H1 (cell line): Measurements from ENCODE around the gene APOBEC3G. TPM values are rescaled to one million over a fixed set of nuclear protein-coding genes. Genes with fewer than 3 reads are reported as not detected.

Experiments
- CTCF ChIA-PET: fragments of 300-600 bp; sonication (Branson Sonifier 250); formaldehyde crosslinking; loops from one replicate; lab custom pipeline; 2021; ENCODE audit not compliant: partially characterized antibody; lab: Charles Lee
- POLR2A ChIA-PET: fragments of 300-600 bp; sonication (Branson Sonifier 250); formaldehyde crosslinking; loops from one replicate; lab custom pipeline; 2021; ENCODE audit warnings: inconsistent platforms; ENCODE audit not compliant: partially characterized antibody; lab: Charles Lee
- DNase-seq, 2 experiments: peaks; one replicate each; pipeline versions ENCODE4 v3.0.0 to v3.0.0-alpha.2; 2010 to 2022; ENCODE audit warnings: low spot score in 2 of 2, low read depth in 1 of 2, mixed read lengths in 1 of 2
- FAIRE-seq: peaks from 2 replicates; lab custom pipeline; 2011; peaks lifted over from hg19 to GRCh38; lab: Jason Lieb, UNC
- H2AFZ ChIP-seq: 2 replicates; pipeline ENCODE4 v1.8.1; 2012; ENCODE audit warnings: low read length, inconsistent platforms
- H2AK5ac ChIP-seq: 2 replicates; pipeline ENCODE4 v1.6.1; 2013; ENCODE audit warnings: low read depth, low read length
- H2BK120ac ChIP-seq: replicated peaks from 2 replicates; pipeline ENCODE3; 2013; ENCODE audit warnings: low read depth, low read length, inconsistent platforms
- H2BK12ac ChIP-seq: 2 replicates; pipeline ENCODE4 v1.6.1; 2013; ENCODE audit warnings: low read depth, low read length
- H2BK15ac ChIP-seq: 2 replicates; pipeline ENCODE4 v1.6.1; 2013; ENCODE audit warnings: low read length
- H2BK20ac ChIP-seq: 2 replicates; pipeline ENCODE4 v1.6.1; 2013; ENCODE audit warnings: low read length
- H2BK5ac ChIP-seq: 2 replicates; pipeline ENCODE4 v1.6.1; 2013; ENCODE audit warnings: low read depth, low read length
- H3K14ac ChIP-seq: 2 replicates; pipeline ENCODE4 v1.6.1; 2013; ENCODE audit warnings: inconsistent platforms; ENCODE audit not compliant: insufficient read length
- H3K18ac ChIP-seq: 2 replicates; pipeline ENCODE4 v1.6.1; 2013; ENCODE audit warnings: low read length; ENCODE audit errors: extremely low read depth
- H3K23ac ChIP-seq: 2 replicates; pipeline ENCODE4 v1.6.1; 2013; ENCODE audit warnings: inconsistent platforms; ENCODE audit not compliant: insufficient read length
- H3K23me2 ChIP-seq: 2 replicates; pipeline ENCODE4 v1.6.1; 2013; ENCODE audit warnings: low read depth, low read length
- H3K27ac ChIP-seq: 2 replicates; pipeline ENCODE4 v1.6.1; 2011; ENCODE audit warnings: low read depth, low read length, inconsistent platforms
- H3K27me3 ChIP-seq, 4 experiments: replicated peaks in 1 of 4; 1 replicate in 1 of 4; 2 replicates in 3 of 4; pipeline versions ENCODE4 v1.6.1 to v1.8.1; 2011 to 2013; ENCODE audit warnings: low read length in 3 of 4, mild to moderate bottlenecking in 3 of 4, inconsistent platforms in 2 of 4, mixed read lengths in 2 of 4, moderate library complexity in 1 of 4; ENCODE audit not compliant: control insufficient read depth in 3 of 4, insufficient read depth in 3 of 4; ENCODE audit errors: extremely low read depth in 1 of 4
- H3K36me3 ChIP-seq, 4 experiments: 2 replicates each; pipeline versions ENCODE4 v1.6.1 to v1.8.1; 2011 to 2013; ENCODE audit warnings: mild to moderate bottlenecking in 4 of 4, low read length in 3 of 4, moderate library complexity in 2 of 4, control low read depth in 1 of 4, inconsistent platforms in 1 of 4; ENCODE audit not compliant: insufficient read depth in 4 of 4, control insufficient read depth in 2 of 4
- H3K4ac ChIP-seq: replicated peaks from 2 replicates; pipeline ENCODE3; 2013; ENCODE audit warnings: low read length, low read depth, mixed read lengths, inconsistent platforms; ENCODE audit not compliant: insufficient read length
- H3K4me1 ChIP-seq, 4 experiments: replicated peaks in 1 of 4; 1 replicate in 1 of 4; 2 replicates in 3 of 4; pipeline versions ENCODE4 v1.6.1 to v1.8.1; 2011 to 2013; ENCODE audit warnings: low read length in 3 of 4, inconsistent platforms in 2 of 4, mixed read lengths in 1 of 4; ENCODE audit not compliant: insufficient read depth in 4 of 4, control insufficient read depth in 3 of 4
- H3K4me2 ChIP-seq, 2 experiments: 2 replicates each; pipeline versions ENCODE4 v1.6.1 to v1.8.1; 2011 to 2013; ENCODE audit warnings: low read depth in 2 of 2, low read length in 2 of 2, control low read depth in 1 of 2, inconsistent platforms in 1 of 2, mild to moderate bottlenecking in 1 of 2; ENCODE audit not compliant: insufficient read depth in 1 of 2
- H3K4me3 ChIP-seq, 4 experiments: fragments of 200-600, 300-600 bp in 1 of 4; sonication (generic), shearing (Covaris generic), sonication (Bioruptor Twin) in 1 of 4; 2 replicates each; pipeline versions ENCODE4 v1.5.1 to v1.8.1; 2011 to 2016; ENCODE audit warnings: low read length in 4 of 4, low read depth in 3 of 4, control low read depth in 2 of 4, inconsistent platforms in 2 of 4, mild to moderate bottlenecking in 2 of 4, mixed read lengths in 1 of 4, moderate library complexity in 1 of 4; ENCODE audit not compliant: insufficient read depth in 2 of 4; ENCODE audit errors: extremely low read depth in 1 of 4
- H3K56ac ChIP-seq: replicated peaks from 2 replicates; pipeline ENCODE3; 2013; ENCODE audit warnings: low read depth, mild to moderate bottlenecking, mixed read lengths, low read length, inconsistent platforms; ENCODE audit not compliant: insufficient read length
- H3K79me1 ChIP-seq: 2 replicates; pipeline ENCODE4 v1.6.1; 2013; ENCODE audit warnings: low read depth, low read length, control low read depth
- H3K79me2 ChIP-seq, 2 experiments: 2 replicates each; pipeline versions ENCODE4 v1.6.1 to v1.8.1; 2012 to 2013; ENCODE audit warnings: low read length in 2 of 2, mild to moderate bottlenecking in 2 of 2, inconsistent platforms in 1 of 2; ENCODE audit not compliant: insufficient read depth in 2 of 2, control insufficient read depth in 1 of 2
- H3K9ac ChIP-seq, 4 experiments: replicated peaks in 1 of 4; 1 replicate in 1 of 4; 2 replicates in 3 of 4; pipeline versions ENCODE4 v1.6.1 to v1.8.1; 2011 to 2013; ENCODE audit warnings: low read depth in 3 of 4, low read length in 3 of 4, control low read depth in 2 of 4, mild to moderate bottlenecking in 2 of 4, moderate library complexity in 2 of 4, inconsistent platforms in 1 of 4; ENCODE audit errors: extremely low read depth in 1 of 4
- H3K9me3 ChIP-seq, 2 experiments: 2 replicates each; pipeline versions ENCODE4 v1.6.1 to v1.8.1; 2012 to 2013; ENCODE audit warnings: mild to moderate bottlenecking in 2 of 2, moderate library complexity in 2 of 2, control low read depth in 1 of 2, inconsistent platforms in 1 of 2, low read depth in 1 of 2, low read length in 1 of 2, mixed read lengths in 1 of 2; ENCODE audit not compliant: insufficient read depth in 2 of 2
- H4K20me1 ChIP-seq, 2 experiments: replicated peaks in 1 of 2; 2 replicates each; pipeline versions ENCODE3 to v1.8.1; 2011 to 2013; ENCODE audit warnings: inconsistent platforms in 2 of 2, low read length in 2 of 2, mild to moderate bottlenecking in 1 of 2; ENCODE audit not compliant: insufficient read depth in 2 of 2, control insufficient read depth in 1 of 2
- H4K5ac ChIP-seq: 2 replicates; pipeline ENCODE4 v1.6.1; 2013; ENCODE audit warnings: low read length, low read depth, mixed read lengths, inconsistent platforms; ENCODE audit not compliant: insufficient read length
- H4K8ac ChIP-seq: 2 replicates; pipeline ENCODE4 v1.8.0; 2013; ENCODE audit warnings: mild to moderate bottlenecking, moderate library complexity, low read length, inconsistent platforms; ENCODE audit not compliant: insufficient read depth; ENCODE audit errors: extremely low read depth
- H4K91ac ChIP-seq: replicated peaks from 2 replicates; pipeline ENCODE3; 2013; ENCODE audit warnings: low read length, mixed read lengths, inconsistent platforms; ENCODE audit not compliant: insufficient read length
- CBX8 ChIP-seq: fragments of 300-800, 300-1000 bp; sonication (generic); IDR thresholded peaks from 2 replicates; pipeline ENCODE4 v1.7.1; 2016; ENCODE audit warnings: low read depth, low read length, borderline replicate concordance
- JUND ChIP-seq: IDR thresholded peaks from 2 replicates; pipeline ENCODE4 v1.6.1; 2011; ENCODE audit warnings: mild to moderate bottlenecking, improper control_type of control experiment, low read length
- KDM1A ChIP-seq: fragments of 200-600, 300-600 bp; sonication (generic); IDR thresholded peaks from 2 replicates; pipeline ENCODE4 v1.7.1; 2016; ENCODE audit warnings: mild to moderate bottlenecking, low read length, borderline replicate concordance
- KDM4A ChIP-seq: IDR thresholded peaks from one replicate; pipeline ENCODE4 v1.7.1; 2012; ENCODE audit warnings: low read depth, mild to moderate bottlenecking, moderate library complexity, low read length, inconsistent platforms; ENCODE audit not compliant: severe bottlenecking
- MAFK ChIP-seq: IDR thresholded peaks from 2 replicates; pipeline ENCODE4 v1.6.1; 2012; ENCODE audit warnings: low read depth, mild to moderate bottlenecking, improper control_type of control experiment, low read length
- RFX5 ChIP-seq: IDR thresholded peaks from 2 replicates; pipeline ENCODE4 v1.6.1; 2011; ENCODE audit warnings: low read depth, low read length, improper control_type of control experiment, borderline replicate concordance
- SP1 ChIP-seq: IDR thresholded peaks from 2 replicates; pipeline ENCODE4 v1.6.1; 2011; ENCODE audit warnings: low read depth, low read length
- WGBS, 2 experiments: shearing (Covaris generic) in 1 of 2; methylation state at CpG; one replicate each; pipeline versions ENCODE4 v1.1.6 to v1.1.7; 2013 to 2015; ENCODE audit warnings: low lambda C conversion rate in 2 of 2, mixed read lengths in 2 of 2, inconsistent platforms in 1 of 2, low coverage in 1 of 2, missing lambda C conversion rate in 1 of 2; ENCODE audit not compliant: insufficient replicate concordance in 2 of 2, insufficient coverage in 1 of 2, insufficient read length in 1 of 2; ENCODE audit errors: extremely low coverage in 1 of 2, missing lambda C conversion rate in 1 of 2; 5-methylcytosine and 5-hydroxymethylcytosine counted together
- polyA plus RNA-seq, 7 experiments: library from polyadenylated mRNA; depleted of rRNA in 3 of 7; stranded (reverse) in 5 of 7; unstranded in 2 of 7; fragments of >200 nt in 5 of 7; fragments of 200-250 nt in 2 of 7; gene quantifications; 1 replicate in 5 of 7; 2 replicates in 1 of 7; 4 replicates in 1 of 7; pipeline versions ENCODE4 v1.2.1 to v1.2.3, GENCODE V29; 2011 to 2013; ENCODE audit warnings: missing spikeins in 2 of 7, mixed read lengths in 2 of 7
- total RNA-seq: library from RNA; stranded (reverse); fragmentation: NEBNext Ultra II Directional; extraction: Animal tissue kit (Norgen Biotek cat#: 25700); gene quantifications from 2 replicates; pipeline ENCODE4 v1.2.1, GENCODE V29; 2021

Gene APOBEC3G
- total and polyA plus RNA-seq, 2 of the 8 experiments (the other 6 are each of a cell fraction or from before 2014, with no cell fraction given), result 1.7 to 2.0 TPM

DNA sequence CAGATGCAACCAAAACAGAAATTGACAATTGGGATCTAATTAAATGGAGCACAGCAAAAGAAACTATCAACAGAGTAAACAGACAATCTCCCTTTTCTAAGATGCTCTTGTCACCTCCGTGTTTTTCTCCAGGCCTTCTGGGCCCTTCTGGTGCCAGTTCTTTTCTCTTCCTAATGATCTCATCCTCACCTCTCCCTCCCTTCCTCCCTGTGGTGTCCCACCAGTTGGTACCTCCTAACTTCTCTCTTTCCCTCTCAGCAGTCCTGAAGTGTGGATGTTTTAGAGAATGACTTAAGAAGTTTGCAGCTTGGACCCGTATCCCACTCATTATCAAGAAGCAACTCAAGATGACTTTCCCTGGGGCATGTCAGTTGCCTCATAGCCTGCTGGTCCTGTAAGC is 26.4 kb downstream of the APOBEC3G start:
- H3K18ac ChIP-seq, result no peak overlapping the region
- DNase-seq (no peak), FAIRE-seq (no peak)
- H3K4me1 ChIP-seq, result peaks cover 0 to 11% (median 3%) of the 10 kb centered on the region in 4 experiments; a peak in 5 of 7 replicates
- H3K27ac ChIP-seq, result no peak overlapping the region
- no peaks in the 10 kb centered on the region for H3K27me3 ChIP-seq
- ChIA-PET CTCF (interaction anchor here (0.9 kb wide), 1 partner anchor 15 kb away, joined by 3 read pairs; no protein-coding TSS in a partner anchor), POLR2A (interaction anchor here (0.9 kb wide), 1 partner anchor 11 kb away, joined by 3 read pairs; no protein-coding TSS in a partner anchor)
- H2BK20ac ChIP-seq, result no peak overlapping the region
- H3K4me3 ChIP-seq, result no peak overlapping the region
- 84% methylated on average over 2 of the region's 2 CpGs; no CpG with 5 or more reads in 1 of the 2 experiments for WGBS, 2 experiments
- H2BK15ac ChIP-seq, result no peak overlapping the region
- no peak overlapping the region for H2AK5ac ChIP-seq
- no peaks in the 10 kb centered on the region for H3K79me2 ChIP-seq
- no peaks in the 10 kb centered on the region for H3K9me3 ChIP-seq
- no peak overlapping the region for H4K91ac ChIP-seq
- no peak overlapping the region for H3K56ac ChIP-seq
- no peaks in the 10 kb centered on the region for H3K36me3 ChIP-seq
- no peak overlapping the region for H3K9ac ChIP-seq
- H3K79me1 ChIP-seq, result no peaks in the 10 kb centered on the region
- no peak overlapping the region for H4K5ac ChIP-seq
- H4K8ac ChIP-seq, result no peak overlapping the region
- H2BK5ac ChIP-seq, result no peak overlapping the region
- no peak overlapping the region for H2AFZ ChIP-seq
- H3K23me2 ChIP-seq, result no peaks in the 10 kb centered on the region
- no peak overlapping the region for H2BK120ac ChIP-seq
- no peak overlapping the region for H3K14ac ChIP-seq
- H3K23ac ChIP-seq, result no peak overlapping the region
- H2BK12ac ChIP-seq, result no peak overlapping the region
- H3K4ac ChIP-seq, result no peak overlapping the region
- no peak overlapping the region for H3K4me2 ChIP-seq
- H4K20me1 ChIP-seq, result no peaks in the 10 kb centered on the region
- TF ChIP-seq KDM1A (no peak), JUND (no peak), MAFK (no peak), CBX8 (no peak), KDM4A (no peak), SP1 (no peak), RFX5 (no peak)
